ENCODE data around the gene DENND1A.
"Not testable (repeated sequence)": the region's sequence is repeated elsewhere in the genome, so short reads cannot be mapped to it uniquely, and the experiment has no call there.

The DENND1A gene

DNA sequence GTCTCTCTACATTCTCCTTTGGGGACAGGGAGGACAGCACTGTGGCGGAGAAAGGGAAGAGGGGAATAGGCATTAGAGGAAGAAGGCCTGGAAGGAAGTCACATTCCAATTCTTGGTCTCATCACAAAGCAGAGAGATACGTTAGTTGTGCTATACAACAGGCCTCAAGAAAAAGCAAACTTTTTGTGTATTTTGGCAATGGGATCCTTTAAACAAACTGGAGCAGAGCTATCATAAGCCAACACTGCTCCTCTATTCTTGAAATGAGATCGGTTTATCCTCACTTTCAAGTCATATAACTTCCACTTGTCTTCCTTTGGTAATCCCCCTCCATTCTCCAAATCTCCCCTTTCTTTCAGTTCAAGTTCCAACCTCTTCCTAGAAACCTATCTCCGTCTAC lies 6.5 kb downstream of the DENND1A start:
- DNase-seq (ENCODE audit: low spot score): no peak

DNA sequence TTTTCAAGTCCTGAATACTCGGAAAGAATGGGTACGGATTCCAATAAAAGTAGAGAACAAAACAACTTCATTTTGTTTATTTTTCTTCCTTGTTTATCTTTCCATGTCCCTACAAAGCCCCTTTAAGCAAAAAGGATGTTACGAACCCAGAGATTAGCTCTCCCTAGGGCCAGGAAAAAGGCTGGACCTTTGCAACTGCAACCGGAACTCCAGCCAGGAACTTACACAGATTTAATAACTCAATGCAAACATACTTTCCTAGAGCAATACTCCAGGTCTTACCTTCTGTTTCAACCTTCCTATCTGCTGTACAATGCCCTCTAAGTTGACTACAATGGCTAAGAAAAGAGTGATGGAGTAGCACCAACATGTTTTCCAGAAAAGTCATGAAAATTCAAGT lies 7.0 kb downstream of the DENND1A start:
- no peak for DNase-seq (ENCODE audit: low spot score)

DNA sequence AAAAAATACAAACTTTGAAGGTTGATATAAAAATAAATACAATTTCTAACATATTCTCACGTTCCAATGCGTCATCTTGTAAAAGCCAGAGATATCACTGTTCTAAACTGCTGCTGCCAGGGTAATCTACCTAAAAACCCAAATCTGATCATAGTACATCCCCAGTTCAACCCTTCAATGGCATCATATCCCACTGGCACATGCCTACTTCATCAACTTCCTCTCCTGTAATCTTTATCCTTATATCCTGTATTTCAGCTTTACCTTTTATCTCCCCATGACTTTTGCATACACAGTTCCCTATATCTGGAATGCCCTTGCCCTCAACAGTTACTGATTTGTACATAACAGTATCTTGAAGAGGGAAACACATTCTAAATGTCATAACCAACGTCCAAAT lies 7.5 kb downstream of the DENND1A start:
- DNase-seq (ENCODE audit: low spot score): no peak

DNA sequence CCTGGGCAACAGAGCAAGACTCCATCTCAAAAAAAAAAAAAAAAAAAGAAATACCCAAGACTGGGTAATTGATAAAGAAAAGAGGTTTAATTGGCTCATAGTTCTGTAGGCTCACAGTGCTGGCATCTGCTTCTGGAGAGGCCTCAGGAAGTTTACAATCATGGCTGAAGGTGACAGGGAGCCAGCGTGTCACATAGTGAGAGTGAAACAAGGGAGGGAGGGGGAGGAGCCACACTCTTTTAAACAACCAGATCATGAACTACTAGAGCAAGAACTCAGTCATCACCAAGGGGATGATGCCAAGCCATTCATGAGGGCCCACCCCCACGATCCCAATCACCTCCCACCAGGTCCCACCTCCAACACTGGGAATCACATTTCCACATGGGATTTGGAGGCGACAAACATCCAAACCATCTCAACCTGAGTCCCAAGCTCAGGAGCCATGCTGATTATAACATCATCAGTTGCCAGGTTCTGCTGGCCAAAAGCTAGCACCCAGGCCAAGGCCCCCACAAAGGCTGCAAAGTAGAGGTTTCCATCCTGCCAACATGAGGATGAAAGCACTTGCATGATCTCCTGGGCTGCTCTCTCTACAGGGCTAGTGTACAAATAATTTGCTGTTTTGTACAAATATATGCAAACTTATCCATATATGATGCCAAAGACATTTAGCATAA lies 15.3 kb downstream of the DENND1A start:
- DNase-seq (ENCODE audit: low spot score): no peak

DNA sequence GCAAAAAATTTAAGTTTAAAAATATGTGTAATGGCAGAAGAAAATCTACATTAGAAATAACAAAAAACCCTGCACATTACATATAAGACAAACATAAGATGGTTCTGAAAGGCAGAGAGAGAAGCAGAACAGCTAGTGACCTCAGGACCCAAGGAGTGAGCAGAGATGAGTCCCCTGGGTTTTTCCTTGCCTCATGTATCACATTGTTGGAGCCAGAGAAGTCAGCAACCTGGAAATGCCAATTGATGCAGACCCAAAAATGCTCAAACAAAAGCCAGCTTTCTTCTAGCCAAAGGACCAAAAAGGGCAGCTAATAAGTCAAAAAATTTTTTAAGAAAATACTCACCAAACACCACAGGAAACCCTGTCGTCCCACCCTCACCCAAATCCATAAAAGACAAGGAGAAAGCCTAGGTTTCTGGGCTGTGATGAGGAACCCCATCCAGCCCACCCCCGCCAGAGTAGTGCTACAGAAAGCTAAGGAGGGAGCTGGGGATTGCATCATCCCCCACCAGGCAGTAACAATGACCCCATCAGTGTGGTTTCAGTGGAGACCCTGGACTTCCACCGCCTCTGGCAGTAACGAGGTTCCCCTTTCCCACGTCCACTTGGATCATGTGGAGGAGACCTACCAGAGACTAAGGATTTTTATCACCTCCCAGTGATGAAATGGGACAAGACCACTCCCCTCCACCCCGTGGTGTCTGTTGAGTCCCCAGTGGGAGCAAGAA lies 17.6 kb downstream of the DENND1A start:
- DNase-seq (ENCODE audit: low spot score): no peak

DNA sequence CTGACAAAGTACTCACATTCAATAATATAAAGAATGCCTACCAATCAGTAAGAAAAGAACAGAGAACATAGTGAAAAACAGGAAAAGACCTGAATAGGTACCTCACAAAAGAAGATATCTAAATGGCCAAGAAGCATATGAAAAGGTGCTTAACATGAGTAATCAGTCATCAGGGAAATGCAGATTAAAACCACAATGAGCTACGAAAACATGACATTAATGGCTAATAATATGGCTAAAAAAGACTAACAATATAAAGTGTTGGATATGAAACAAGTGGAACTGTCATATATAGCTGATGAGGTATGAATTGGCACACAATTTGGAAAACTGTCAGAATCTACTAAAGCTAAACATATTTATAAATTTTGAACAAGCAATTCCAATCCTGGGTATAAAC lies 18.9 kb downstream of the DENND1A start:
- DNase-seq (ENCODE audit: low spot score): no peak

DNA sequence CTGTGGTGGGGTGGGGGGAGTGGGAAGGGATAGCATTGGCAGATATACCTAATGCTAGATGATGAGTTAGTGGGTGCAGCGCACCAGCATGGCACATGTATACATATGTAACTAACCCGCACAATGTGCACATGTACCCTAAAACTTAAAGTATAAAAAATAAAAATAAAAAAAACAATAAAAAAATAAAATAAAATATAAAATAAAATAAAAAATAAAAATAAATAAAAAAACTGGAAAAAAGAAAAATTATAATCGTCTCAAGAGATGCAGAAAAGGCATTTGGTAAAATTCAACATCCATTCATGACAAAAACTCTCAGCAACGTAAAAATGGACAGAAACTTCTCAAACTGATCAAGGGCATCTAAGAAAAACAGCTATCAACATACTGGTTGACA lies 20.7 kb downstream of the DENND1A start:
- DNase-seq (ENCODE audit: low spot score): not testable (repeated sequence)

DNA sequence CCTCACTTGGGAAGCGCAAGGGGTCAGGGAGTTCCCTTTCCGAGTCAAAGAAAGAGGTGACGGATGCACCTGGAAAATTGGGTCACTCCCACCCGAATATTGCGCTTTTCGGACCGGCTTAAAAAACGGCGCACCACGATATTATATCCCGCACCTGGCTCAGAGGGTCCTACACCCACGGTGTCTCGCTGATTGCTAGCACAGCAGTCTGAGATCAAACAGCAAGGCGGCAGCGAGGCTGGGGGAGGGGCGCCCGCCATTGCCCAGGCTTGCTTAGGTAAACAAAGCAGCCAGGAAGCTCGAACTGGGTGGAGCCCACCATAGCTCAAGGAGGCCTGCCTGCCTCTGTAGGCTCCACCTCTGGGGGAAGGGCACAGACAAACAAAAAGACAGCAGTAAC lies 26.4 kb downstream of the DENND1A start:
- not testable (repeated sequence) for DNase-seq (ENCODE audit: low spot score)

DNA sequence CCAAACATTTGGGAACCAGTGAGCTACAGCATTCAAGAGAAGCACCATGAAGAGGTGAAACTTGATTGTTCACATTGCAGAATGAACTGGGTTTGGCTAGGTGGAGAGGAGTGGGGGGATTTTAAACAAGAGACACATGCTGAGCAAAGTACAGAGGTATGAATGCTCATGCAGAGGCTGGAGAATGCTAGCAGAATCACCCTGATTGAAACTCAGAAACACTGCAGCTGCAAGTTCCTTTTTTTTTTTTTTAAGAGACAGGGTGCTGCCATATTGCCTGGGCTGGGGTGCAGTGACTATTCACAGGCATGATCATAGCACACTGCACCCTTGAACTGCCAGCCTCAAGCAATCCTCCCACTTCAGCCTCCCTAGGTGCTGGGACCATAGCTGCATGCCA lies 35.1 kb downstream of the DENND1A start:
- DNase-seq (ENCODE audit: low spot score): no peak

DNA sequence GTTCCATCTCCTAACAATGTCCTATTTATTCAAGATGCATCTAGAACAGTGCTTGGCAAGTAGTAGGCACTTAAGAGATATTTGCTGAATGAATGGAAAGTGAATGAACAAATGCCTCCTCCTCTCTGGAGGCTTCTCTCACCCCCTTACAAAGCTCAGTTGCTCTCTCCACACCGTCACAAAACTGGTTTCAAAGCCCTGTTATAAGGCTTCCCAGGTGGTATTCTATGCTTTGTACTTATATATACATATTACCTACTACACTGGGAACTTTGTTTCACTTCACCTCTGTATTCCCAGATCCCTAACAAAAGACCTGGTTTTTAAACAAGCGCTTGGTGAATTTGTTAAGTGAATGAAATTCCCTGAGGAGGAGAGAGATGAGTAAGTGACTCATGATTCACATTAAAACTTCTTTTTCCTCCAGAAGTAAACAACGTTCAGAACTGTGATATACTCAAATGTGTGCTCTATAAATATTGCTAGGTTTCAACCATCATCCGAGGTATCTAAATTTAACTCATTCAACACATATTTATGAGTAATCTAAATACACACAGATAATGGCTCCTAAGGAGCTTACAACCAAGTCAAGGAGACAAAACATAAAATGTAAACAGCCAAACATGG lies 36.0 kb downstream of the DENND1A start:
- DNase-seq (ENCODE audit: low spot score): no peak

DNA sequence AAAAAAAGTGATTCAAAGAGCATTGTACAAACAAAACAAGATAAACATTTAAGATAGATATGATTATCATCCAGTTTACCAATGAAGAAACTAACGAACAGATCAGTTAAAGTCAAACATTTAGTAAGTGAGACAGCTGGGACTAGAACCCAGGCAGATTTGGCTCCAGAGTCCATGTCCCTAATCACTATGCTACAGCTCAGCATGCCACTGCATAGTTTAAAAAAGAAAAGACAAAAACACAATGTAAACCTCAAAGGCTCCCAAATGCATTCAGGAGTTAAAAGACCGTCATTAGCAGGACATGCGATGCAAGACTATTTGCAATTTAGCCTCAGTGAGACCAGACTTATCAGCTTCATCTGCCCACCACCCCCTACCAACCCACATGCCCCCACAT lies 36.8 kb downstream of the DENND1A start:
- DNase-seq (ENCODE audit: low spot score): no peak

DNA sequence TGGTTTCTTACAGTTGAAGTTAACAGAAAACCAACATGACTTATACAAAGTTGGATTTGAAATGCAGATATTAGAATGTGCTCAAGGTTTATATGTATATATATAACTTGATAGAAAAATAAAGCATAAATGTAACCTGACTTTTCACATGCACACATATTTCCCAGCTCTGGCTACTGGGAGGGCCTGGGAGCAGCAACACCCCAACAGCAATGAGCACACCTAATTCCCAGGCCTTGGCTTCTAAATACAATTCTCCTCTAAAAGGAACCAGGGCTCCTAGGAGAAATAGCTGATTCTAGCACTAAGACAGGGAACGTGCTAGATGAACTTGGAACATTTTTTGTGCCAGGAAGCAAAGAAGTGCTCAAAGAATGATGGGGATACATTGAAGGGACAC lies 42.1 kb downstream of the DENND1A start:
- DNase-seq (ENCODE audit: low spot score): no peak

DNA sequence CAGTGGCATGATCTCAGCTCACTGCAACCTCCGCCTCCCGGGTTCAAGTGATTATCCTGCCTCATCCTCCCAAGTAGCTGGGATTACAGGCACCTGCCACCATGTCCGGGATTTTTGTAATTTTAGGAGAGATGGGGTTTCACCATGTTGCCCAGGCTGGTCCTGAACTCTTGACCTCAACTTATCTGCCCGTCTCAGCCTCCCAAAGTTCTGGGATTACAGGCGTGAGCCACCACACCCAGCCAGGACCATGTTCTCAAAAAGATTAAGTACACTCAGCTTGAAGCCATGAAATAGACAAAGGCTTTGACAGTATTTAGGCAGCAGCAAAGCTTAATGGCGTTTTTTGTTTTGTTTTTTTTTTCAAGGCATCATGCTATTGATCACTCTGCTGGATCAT lies 44.1 kb downstream of the DENND1A start:
- not testable (repeated sequence) for DNase-seq (ENCODE audit: low spot score)

DNA sequence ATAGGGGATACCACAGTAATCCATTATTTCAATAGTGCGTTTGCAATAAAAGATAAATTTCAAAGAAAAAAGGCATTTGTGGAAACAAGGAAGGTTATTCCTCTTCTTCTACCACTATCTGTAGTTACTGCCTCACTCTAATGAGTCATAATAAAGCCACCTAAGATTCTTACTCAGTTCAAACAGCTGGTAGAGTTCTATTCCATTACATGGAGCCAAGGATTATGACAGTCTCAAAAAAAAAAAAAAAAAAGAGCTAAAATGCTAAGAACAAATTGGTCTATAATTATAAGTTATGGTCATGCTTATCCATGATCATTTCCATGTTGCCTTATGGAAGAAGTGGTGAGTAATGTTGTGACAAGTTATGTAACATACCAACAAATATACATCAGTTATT lies 46.3 kb downstream of the DENND1A start:
- no peak for DNase-seq (ENCODE audit: low spot score)

DNA sequence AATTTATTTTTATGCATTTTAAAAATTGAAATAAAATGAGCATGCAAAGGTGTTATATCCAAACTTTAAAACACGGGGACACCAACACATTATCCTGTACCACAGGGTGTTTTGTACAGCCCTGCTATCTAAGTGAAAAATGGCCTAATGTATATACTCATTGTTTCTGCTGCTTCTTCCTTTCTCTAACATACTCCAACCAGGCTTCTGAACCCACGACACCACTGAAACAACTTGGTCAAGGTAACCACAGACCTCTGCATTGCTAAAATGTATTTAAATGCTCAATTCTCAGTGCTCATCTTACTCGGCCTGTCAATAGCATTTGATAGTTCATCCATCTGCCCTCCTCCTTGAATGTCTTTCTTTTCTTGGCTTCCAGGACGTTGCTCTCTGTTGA lies 48.3 kb downstream of the DENND1A start:
- DNase-seq (ENCODE audit: low spot score): no peak

DNA sequence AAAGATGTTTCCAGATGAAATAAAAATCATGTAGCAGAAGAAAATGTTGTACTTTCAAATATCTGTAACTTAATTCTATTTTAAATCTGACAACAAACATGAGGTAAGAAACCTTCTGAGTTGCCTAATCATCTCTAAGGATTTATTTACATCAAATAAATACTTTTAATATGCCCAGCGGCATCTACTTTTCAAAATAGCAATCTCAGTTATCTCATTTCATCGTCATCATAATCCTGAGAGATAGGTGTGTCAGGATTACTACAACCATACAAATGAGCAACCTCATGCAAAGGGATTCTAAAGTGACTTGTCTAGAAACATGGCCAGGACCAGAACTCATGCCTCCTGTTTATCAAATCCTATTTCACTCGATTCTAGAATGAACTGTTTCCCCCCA lies 49.5 kb downstream of the DENND1A start:
- DNase-seq (ENCODE audit: low spot score): no peak

DNA sequence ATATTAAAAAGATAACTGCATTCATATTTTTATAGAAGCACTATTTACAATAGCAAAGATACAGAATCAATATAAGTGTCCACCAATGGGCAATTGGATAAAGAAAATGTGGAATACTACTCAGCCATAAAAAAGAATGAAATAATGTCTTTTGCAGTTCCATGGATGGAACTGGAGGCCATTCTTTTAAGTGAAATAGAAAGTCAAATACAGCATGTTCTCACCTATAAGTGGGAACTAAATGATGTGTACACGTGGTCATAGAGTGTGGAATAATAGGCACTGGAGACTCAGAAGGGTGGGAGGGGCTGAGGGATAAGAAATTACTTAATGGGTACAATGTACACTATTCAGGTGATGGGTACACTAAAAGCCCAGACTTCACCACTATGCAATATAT lies 53.2 kb downstream of the DENND1A start:
- DNase-seq (ENCODE audit: low spot score): no peak

DNA sequence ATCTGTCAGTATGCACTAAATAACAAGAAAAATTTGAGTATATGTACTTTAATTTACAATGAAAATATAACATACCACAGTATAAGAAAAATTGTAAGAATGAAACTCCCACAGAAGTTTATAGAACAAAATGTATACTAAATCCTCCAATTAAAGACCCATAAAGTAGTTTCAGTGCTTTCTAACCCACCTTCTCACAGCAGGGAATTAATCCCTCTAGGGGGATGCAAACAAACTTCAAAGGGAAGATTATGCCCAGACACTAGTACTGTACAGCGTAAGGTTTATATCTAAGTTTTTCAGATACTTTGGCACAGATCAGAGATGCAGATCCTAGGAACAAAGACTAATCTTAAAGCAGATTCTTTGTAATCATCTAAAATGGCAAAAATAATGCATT lies 57.2 kb downstream of the DENND1A start:
- no peak for DNase-seq (ENCODE audit: low spot score)

DNA sequence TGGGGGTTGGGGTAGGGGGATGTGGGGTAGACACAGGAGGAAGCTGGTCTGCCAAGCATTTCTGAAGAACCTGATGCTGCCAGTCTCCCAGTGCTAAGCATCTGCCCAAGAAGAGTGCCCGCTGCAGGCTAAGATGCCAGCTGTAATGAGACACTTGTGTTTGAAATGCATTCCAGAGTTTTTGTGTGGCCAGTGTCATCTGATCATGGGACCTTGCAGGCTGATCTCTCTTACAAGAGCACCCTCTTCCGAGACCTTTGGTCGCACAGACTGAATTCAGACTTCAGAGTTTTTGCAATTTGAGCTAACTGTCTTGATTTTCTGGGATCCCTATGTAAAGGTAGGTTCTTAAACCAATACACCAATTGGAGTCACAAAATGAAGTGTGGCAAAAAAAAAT lies 58.1 kb downstream of the DENND1A start:
- no peak for DNase-seq (ENCODE audit: low spot score)

DNA sequence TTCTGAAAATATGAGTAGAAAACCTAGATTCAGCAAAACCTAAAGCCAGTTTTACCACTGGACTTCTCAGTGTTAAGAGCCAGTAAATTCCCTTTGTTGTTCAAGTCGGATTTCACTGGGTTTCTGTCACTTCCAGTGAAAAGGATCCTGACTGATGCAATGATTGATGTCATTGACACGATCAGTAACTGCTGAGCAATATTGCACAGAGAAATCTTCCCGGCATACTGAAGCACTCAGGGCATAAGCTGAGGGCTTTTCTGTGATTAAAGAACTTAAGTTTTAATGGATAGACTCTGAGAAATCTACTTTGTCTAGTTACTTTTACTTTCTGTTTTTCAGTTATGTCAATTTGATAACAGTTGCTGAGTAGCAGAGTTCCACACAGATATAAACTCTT lies 61.9 kb downstream of the DENND1A start:
- no peak for DNase-seq (ENCODE audit: low spot score)

DNA sequence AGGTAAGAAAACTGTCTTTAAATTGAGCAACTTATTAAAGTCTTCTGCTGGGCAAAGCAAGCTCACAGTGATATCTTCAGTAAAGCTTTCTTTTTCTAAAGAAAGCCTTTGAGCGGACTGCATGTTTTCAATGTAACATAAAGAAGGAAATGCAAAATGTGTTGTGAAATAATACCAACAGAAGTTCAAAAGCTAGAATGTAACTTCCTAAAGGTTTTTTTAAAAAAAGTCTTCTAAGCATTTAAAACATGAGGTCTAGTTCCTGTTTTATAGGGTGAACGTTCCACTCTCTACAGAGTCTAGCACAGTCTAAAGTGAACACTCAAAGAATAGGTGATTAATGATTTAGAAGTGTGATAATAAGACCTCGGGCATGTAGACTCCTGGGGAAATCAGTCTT lies 62.9 kb downstream of the DENND1A start:
- no peak for DNase-seq (ENCODE audit: low spot score)

DNA sequence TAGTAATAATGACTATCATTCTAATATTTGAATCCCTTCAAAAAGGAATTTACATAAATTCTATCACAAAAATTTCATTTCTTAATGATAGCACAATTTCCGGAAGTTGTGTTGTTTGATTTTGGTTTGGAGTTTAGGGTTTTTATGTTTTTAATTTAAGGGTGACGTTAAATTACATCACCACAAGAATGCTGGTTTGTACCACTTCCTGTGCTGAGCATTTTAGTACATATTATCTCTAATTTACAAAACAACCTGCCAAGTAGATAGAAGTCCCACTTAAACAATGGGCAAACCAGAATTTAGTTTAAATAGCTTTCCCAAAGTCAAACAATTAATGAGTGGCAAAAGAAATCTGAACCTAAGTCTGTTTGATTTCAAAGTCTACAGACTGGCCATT lies 63.4 kb downstream of the DENND1A start:
- no peak for DNase-seq (ENCODE audit: low spot score)

DNA sequence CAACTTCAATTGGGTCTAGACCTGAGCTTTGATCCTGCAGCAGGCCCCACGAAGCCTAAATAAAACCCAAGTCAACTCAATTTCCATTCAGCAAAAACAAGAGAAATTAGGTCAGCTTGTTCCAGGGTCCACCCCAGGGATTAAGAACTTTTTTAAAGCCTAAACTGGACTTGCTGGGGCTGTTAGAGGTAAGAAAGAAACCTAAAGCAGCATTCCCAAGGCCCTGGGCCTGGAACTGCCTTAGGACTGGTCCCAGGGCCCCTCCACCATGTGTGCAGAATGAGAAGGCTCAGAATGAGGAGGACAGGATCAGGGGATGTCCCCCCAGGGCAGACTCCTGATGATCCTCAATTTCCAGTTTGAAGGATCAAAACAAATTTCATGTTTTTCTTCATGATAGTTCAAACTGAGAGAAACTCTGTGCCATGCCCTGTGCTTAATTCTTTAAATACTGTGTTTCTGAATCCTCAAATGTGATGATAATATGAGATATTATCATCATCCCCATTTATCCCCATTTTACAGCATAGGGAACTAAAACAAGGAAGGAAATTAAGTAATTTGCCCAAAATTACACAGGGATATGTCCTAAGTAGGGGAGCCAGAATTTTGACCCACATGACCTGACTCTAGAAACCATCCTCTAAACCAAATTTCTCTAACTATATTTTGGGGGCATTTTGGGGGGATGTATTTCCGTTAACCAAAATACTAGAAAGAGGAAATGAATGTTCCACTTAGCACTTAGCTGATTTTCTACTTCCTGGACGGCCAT lies 64.5 kb downstream of the DENND1A start:
- no peak for DNase-seq (ENCODE audit: low spot score)
